Posterior cingulate gyrus (tissue), 11 donors: ENCODE measurements around the gene MORN1.
"Not testable (repeated sequence)": the region's sequence is repeated elsewhere in the genome, so short reads cannot be mapped to it uniquely, and the experiment has no call there.

Experiments
- DNase-seq, 10 donors: peaks; one replicate each; pipeline versions ENCODE4 v3.0.0 to v3.0.0-alpha.2; 2020 to 2021; ENCODE audit warnings: mixed read lengths in 3 of 10
- intact Hi-C: fragments of 100-400 bp; cut with DNase I; formaldehyde crosslinking; loops from one replicate; pipeline ENCODE4 v1.15.1; 2023

The MORN1 gene

GRCh38 chr1:2391041-2391930 is at the start of gene MORN1, which contains the start of gene RER1:
Gene MORN1, minus strand, starts transcription at chr1:2391554. Its CDS starts 21 bp downstream, at chr1:2391533.
Gene RER1, plus strand, starts transcription at chr1:2391841. Its CDS starts 3,950 bp downstream, at chr1:2395791.
- DNase-seq, result peak; percentile 98 to 100 (median 99)
- intact Hi-C loops, result loop anchor here (1.0 kb wide), 2 partner anchors 135 to 195 kb away; partner anchors contain the start of genes PANK4 and PRXL2B

DNA sequence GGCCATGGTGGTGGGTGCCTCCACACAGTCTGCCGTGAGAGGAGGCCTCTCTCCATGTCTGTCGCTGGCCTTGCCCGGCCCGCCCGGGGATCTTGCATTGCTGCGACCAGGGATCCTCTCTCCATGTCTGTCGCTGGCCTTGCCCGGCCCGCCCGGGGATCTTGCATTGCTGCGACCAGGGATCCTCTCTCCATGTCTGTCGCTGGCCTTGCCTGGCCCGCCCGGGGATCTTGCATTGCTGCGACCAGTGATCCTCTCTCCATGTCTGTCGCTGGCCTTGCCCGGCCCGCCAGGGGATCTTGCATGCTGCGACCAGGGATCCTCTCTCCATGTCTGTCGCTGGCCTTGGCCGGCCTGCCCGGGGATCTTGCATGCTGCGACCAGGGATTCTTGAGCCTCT is 49.0 kb upstream of the MORN1 start:
- DNase-seq, result peak in 1 of 10 donors; percentile 92
- intact Hi-C loops, result not testable (repeated sequence)

- no peak for DNase-seq
- intact Hi-C loops, result no loop called here
These were observed 48.0 kb upstream of the MORN1 start for GRCh38 chr1:2439369-2439768.

DNA sequence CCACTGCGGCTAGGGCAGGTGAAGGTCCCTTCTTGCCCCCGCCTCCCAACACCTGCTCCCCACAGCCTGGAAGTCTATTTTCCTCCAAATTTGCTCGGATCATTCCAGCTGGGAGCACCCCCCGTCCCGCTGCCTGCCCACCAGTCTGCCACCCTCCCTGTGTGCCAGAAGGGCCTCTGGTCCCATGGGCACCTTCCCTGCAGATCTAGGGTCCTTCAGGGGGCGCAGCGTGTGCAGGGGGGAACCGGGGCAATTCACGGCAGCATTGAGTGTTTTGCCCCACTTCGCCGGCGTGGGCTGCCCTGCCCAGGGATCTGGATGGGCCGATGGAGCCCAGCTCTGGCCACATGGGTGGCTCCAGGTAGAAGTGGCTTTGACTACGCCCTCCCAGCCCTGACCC is 47.3 kb upstream of the MORN1 start:
- intact Hi-C loops, result no loop called here
- DNase-seq, result no peak

GRCh38 chr1:2438038-2438437 is 46.7 kb upstream of the MORN1 start:
- intact Hi-C loops, result no loop called here
- peak in 3 of 10 donors; percentile 43 to 88 (median 54) for DNase-seq

DNA sequence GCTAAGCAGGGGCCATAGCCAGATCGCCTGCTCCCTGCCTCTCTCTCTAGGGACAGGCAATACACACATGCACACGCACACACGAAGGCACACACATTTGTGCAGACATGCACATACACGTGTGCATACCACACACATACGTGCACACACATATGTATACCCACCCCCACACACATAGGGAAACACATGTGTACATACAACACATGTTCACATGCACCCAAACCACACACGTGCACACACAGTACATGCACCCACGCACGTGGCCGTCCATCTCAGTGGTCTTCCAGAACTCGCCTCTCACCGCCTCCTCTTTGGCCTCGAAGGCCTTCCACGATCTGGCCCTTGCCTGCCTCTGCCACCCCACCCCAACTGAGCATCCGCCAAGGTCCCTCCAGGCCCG is 46.3 kb upstream of the MORN1 start:
- intact Hi-C loops, result no loop called here
- DNase-seq, result no peak

DNA sequence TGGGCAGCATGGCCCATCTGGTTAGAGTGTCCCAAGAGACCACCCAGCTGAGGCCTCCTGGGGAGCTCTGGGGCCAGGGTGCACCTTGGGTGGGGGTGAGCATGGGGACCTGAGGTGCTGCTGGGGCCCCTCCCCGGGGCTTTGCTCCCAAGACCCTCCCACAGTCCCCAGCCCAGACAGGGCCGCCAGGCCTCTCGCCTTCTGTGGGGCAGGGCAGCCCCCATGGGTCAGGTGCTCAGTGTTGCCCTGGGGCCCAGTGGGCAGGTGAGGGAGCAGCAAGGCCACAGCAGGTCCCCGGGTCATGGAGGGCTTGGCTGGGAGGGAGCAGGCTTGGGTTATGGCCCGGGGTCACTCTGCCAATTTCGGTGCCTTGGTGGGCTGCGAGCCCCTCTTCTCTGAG is 45.5 kb upstream of the MORN1 start:
- intact Hi-C loops, result no loop called here
- no peak for DNase-seq

DNA sequence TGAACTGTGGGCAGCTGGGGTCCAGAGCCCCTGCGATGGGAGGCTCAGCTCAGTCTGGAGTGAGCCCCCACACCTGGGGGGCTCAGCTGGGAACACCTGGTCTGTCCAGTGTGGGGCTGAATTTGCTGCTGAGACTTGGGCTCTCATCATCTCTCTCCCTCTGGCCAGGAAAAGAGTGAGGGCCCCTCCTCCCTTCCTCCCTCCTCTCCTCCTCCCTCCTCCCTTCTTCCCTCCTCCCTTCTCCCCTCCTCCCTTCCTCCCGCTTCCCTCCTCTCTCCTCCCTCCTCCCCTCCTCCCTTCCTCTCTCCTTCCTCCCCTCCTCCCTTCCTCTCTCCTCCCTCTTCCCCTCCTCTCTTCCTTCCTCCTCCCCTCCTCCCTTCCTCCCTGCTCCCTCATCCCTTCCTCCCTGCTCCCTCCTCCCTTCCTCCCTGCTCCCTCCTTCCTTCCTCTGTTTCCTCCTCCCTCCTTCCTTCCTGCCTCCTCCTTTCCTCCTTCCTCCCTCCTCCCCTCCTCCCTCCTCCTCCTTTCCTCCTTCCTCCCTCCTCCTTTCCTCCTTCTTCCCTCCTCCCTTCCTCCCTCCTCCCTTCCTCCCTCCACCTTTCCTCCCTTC is 44.5 kb upstream of the MORN1 start:
- intact Hi-C loops, result no loop called here
- no peak for DNase-seq

DNA sequence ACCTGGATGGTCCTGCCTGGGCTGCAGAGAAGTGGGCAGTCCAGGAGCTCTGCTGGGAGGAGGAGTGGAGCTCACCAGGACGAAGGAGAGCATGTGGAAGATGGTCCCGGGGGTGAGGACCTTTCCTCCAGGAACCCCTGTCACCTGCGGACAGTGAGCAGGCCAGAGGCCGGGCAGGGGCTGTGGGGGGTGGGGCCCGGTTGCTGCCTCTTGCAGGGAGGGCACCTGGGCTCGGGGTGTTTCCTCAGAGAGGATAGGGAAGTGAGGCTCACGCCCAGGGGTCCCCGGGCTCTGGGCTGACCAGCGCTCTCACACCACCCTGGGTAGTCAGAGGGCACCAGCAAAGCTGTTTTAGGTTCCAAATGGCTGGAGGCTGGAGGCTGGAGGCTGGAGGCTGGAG is 43.7 kb upstream of the MORN1 start:
- intact Hi-C loops, result no loop called here
- DNase-seq, result no peak

DNA sequence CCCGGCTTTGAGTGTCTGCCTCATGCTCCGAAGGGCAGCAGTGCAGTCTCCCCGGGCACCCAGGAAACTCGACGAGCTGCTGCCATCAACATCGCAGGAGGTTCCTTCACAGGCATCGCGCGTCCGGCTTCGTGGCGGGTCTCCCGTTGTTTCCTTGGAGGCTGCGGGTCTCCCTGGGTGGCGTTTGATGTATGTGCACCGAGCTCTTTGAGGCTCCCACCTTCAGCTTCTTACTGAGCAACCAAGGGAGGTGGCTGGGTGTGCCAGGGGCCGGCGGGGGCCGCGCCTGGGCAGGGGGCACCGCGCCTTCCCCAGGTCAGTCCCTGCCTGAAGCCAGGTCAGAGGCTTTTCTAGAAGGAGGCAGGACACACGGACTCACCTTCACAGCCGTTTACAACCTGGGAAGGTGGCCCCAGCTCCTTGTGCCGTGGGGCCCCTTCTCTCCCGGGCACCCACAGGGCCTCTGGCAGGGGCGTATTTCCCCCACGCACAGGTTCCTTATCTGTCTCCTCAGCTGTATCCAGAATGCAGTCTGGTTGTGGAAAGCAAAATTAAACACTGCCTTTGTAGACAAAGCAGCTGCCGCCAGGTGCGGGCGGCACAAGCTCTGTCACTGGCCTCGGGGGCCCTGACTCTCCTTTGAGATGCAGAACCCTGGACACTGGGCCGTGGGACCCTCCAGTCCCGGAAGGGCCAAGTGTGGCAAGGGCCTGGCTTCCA is 42.7 kb upstream of the MORN1 start:
- DNase-seq, result no peak
- intact Hi-C loops, result no loop called here

DNA sequence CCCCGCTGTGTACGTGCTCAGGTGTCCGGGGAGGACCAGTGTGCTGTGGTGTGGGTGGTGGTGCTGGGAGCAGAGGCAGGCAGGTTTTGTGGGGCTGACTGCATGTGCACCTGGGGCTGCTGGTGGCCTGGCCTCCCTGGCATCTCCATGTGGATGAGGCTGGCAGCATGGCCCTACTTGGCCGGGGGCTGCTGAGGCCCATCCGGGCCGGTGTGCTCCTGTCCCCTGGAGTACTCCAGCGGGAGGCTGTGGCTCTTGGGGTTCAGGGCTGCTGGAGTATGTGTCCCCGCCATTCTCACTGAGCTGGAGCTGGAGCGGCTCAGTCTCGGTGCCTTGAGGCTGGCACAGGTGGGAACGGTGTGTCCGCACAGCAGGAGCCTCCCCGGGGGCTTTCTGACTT is 41.8 kb upstream of the MORN1 start:
- DNase-seq, result no peak
- intact Hi-C loops, result no loop called here

DNA sequence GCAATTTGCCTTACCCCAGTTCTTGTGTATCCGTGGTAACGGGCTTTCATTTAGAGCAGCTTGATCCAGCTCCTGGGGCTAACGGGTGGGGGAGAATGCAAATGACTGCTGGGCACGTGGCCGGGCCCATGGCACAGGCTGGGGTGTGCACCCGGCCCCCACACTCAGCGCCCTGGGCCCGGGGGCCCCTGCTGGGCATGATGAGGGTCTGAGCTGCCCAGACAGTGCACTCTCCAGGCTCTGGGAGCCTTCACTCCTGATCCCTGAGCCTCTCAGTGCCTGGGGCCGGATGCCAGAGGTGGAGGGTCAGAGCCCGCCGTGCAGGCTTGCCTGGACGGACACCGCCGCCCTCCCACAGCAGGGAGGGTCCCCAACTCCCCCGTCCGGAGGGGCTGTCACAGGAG is 41.1 kb upstream of the MORN1 start:
- intact Hi-C loops, result no loop called here

DNA sequence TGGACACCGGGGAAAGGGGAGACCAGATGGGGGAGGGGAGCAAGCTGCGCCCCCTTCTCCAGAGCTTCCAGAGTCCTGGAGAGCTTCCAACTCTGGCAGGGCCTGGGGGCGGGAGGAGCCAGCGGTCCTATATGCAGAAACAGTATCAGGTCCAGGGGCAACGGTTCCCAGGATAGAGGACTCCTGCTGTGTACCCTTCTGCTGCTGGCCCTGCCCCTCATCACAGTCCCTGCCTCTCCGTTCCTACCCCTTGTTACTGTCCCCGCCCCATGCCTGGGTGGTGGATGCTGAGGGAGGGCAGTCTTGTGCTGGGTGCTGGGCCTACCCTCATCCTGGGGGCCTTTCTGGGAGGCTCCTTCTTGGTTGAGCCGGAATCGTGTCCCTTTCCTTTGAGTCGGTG is 40.2 kb upstream of the MORN1 start:
- DNase-seq, result no peak
- intact Hi-C loops, result no loop called here

More for the DNA sequence above, 41.1 kb upstream of the MORN1 start:
- DNase-seq, result no peak

- intact Hi-C loops, result no loop called here
These were observed 39.7 kb upstream of the MORN1 start for GRCh38 chr1:2431103-2431502.

DNA sequence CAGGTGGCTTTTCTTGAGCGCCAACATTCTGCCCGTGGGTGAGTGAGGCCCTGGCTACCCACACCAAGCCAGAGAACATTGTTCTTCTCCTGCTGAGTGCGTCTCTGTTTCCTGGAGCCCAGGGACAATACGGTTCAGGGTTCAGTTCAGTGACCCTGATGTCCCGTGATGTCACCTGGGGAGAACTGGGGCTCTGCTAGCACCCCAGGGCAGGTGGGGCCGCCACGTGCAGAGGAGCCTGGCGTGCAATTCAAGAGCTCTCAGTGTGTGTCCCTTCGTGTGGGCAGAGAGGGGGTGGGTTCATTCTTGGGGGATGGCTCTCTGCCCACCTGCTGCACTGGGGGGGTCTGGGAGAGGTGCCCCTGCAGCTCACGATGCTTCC is 39.2 kb upstream of the MORN1 start:
- intact Hi-C loops, result no loop called here
- DNase-seq, result no peak

More at GRCh38 chr1:2431103-2431502, 39.7 kb upstream of the MORN1 start:
- DNase-seq, result no peak

GRCh38 chr1:2429780-2430591 is 38.6 kb upstream of the MORN1 start:
- intact Hi-C loops, result no loop called here
- no peak for DNase-seq

GRCh38 chr1:2428490-2428889 is 37.1 kb upstream of the MORN1 start:
- intact Hi-C loops, result no loop called here
- DNase-seq, result no peak

DNA sequence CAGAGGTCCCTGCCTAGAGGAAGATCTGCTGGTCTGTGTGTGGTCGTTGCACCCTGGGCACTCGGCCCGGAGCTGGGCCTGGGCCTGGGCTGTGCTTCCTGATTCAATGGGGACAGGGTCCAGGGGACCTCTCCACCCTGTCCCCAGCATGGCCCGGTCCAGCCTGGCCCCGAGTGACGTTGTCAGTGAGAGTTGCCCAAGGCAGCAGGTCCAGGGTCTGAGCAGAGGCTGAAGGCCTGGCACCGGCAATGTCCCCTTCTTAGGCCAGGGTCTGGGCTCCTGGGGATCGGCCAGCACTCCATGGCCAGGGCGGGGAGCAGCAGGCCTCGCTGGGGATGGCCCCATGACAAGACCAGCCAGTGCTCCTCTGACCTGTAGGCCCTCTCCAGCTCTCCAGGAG is 36.6 kb upstream of the MORN1 start:
- intact Hi-C loops, result no loop called here
- no peak for DNase-seq

- no peak for DNase-seq
- intact Hi-C loops, result no loop called here
These were observed 35.7 kb upstream of the MORN1 start for GRCh38 chr1:2427051-2427450.

DNA sequence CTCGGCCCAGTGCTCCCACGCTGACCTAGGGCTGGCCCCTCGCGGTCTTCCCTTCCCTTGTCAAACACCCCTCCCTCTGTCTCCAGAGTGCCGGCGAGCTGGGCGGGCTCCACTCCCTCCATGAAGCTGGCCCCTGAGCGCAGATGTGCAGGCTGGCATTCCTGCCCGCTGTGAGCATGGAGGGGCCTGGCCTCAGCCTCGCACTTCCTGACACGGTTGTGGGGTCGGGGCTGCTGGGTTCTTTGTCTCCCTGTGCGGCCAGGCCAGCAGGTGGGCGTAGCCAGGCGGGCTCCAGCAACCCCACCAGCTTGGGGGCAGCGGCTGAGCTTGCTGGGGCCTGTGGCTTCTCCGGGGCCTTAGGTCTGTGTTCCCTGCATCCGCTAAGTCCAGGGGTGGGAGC is 35.2 kb upstream of the MORN1 start:
- no peak for DNase-seq
- intact Hi-C loops, result no loop called here
